Gastrocnemius medialis (tissue), 4 donors: ENCODE data around the gene IDH1.

Source experiments
- CTCF ChIP-seq, 5 experiments: fragments of 450-650 bp in 3 of 5; fragments of 200-600 bp in 2 of 5; sonication (generic) in 2 of 5; IDR thresholded peaks in 4 of 5; conservative IDR thresholded peaks in 1 of 5; 1 replicate in 4 of 5; 2 replicates in 1 of 5; pipeline ENCODE4 v1.5.1; 2016 to 2019; ENCODE audit warnings: antibody characterized with exemption in 5 of 5, mild to moderate bottlenecking in 3 of 5, moderate library complexity in 3 of 5
- POLR2A ChIP-seq, 2 donors: fragments of 450-650 bp; IDR thresholded peaks; one replicate each; pipeline ENCODE4 v1.6.1; 2017; ENCODE audit warnings: antibody characterized with exemption in 2 of 2, mild to moderate bottlenecking in 2 of 2, moderate library complexity in 2 of 2

GRCh38 chr2:208210688-208211451 lies 44.0 kb downstream of the IDH1 start:
- TF ChIP-seq CTCF (IDR thresholded peaks at IDR 0.05 in 4 of 5, conservative IDR thresholded peaks at IDR 0.05 in 1 of 5) (no peak), POLR2A (IDR thresholded peaks at IDR 0.05) (no peak)
